ENCODE results near the gene ARHGEF1. TPM values are rescaled to one million over a fixed set of nuclear protein-coding genes. Genes with fewer than 3 reads are reported as not detected.
"Not testable (repeated sequence)": the region's sequence is repeated elsewhere in the genome, so short reads cannot be mapped to it uniquely, and the experiment has no call there.

ARHGEF1 gene
- total RNA-seq, 1 donor from 2014 or later = 36.3 TPM

DNA sequence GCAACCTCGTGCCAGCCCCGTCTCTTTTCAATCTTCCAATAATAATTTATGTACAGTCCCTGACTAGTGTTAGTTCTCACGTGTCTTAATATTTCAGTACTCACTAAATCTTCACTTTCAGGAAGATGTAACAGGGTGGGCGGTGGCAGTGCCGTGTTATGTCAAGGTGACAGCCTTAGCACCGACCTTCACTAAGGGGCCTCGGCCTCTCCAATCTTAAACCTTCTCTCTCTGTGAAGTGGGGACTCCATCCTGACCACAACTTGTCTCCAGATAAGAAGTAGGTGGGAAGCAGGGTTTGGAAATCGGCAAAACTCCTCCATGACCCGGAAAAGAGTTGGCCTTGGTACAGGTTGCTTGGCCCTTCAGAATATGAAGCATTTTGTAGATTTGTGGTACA lies 21.1 kb upstream of the ARHGEF1 start:
- DNase-seq (ENCODE audit: low read depth) = no peak

GRCh38 chr19:41862445-41862986 lies 20.5 kb upstream of the ARHGEF1 start:
- no peak for DNase-seq (ENCODE audit: low read depth)

DNA sequence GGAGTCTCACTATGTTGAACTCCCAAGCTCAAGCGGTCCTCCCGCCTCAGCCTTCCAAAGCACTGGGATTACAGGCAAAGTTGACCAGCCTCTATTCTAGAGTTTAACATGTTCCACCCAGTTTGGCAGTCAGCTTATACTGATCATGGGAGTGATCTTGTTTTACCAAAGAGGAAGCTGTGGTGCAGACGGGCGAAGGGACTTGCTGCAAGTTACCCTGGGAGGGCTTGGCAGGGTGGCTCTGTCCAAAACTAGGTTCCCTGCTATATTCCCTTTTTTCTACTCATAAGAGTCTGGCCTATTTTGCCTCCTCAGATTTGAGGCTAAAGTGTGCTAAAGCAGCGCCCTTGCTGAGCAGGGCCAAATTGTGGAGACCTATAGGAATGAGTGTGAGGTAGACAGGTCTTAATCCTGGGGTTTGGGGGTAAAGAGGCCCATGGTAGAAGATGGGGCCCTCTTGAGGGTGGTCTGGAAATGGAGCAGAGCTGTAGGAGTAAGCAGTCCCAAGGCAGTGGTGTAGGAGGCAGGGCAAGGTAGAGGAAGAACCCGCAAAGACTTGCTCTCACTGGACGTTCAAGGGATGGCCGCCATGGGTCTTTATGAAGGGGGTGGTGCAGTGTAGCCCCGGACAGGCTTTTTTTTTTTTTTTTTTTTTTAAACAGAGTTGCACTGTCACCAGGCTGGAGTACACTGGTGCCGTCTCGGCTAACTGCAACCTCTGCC lies 19.6 kb upstream of the ARHGEF1 start:
- no peak for DNase-seq (ENCODE audit: low read depth)

DNA sequence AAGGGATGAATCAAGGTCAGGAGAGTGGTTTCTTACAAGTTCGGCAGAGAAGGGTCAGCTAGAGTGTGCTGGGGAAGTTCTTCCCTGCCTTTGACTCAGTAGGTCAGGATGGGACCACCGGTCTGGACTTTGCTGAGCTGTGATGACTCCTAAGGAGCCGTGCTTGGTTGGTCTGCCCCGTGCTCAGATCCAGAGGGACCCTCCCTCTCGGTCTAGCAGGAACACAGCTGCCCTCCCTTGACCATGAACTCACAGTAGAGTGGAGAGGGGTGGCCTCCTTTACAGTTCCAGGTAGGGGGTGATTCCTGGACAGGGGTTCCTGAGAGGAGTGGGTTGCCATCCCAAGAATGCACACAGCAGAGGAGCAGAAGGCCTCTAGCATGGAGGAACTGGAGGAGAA lies 18.6 kb upstream of the ARHGEF1 start:
- no peak for DNase-seq (ENCODE audit: low read depth)

DNA sequence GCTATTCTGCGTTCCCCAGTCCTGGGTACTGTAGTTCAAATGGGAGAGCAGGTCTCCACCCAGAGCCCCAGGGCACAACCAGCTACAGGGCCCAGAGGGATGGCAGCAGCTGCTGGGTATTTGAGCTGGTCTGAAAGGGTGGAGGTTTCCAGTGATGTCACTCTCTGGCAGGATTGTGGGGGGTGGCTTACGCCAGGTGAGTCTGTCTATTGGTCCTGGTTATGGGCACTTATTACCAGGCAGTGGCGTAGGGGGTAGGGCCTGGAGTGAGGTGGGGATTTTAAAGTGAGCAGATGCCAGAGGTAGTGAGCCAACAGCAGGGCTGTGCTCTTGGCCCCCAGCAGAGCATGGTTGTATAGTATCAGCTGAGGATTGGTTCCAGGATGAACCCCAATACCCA lies 16.7 kb upstream of the ARHGEF1 start:
- no peak for DNase-seq (ENCODE audit: low read depth)

GRCh38 chr19:41868120-41868988 lies 14.6 kb upstream of the ARHGEF1 start:
- no peak for DNase-seq (ENCODE audit: low read depth)

DNA sequence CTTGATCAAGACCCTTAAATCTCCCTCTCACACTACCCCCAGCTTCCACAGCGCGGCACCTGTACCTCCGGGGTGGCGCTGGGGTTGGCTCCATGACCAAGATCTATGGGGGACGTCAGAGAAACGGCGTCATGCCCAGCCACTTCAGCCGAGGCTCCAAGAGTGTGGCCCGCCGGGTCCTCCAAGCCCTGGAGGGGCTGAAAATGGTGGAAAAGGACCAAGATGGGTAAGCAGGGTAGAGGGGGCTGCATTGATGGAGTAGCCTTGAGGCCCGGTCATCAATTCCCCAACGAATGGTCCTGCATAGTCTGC lies 14.0 kb upstream of the ARHGEF1 start:
- no peak for DNase-seq (ENCODE audit: low read depth)

DNA sequence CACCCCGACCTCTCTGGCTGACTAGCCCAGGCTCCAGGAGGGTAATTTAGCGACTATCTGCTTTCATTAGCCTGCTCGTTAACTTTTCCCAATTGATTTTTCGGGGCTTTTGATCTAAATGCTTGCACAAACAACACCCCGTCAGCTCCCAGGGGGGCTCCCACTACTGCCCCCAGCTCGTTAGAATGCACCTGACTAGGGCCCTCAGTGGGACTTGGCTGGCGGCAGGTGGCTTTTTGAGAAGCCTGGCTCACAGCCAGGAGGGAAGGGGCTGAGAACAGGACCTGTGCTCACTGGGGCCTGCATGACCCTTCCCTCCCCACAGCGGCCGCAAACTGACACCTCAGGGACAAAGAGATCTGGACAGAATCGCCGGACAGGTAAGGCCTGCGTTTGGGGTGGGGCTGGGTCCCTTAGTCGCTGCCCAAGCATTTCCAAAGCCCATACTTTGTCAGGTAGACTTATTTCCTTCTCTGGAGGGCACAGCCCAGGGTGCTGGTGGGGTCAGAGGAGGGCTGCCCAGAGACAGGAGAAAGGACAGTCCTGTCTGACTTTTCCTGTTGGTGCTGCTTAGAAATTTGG lies 13.5 kb upstream of the ARHGEF1 start:
- no peak for DNase-seq (ENCODE audit: low read depth)

GRCh38 chr19:41870401-41870873 lies 12.5 kb upstream of the ARHGEF1 start:
- DNase-seq (ENCODE audit: low read depth) = peak; percentile 46

DNA sequence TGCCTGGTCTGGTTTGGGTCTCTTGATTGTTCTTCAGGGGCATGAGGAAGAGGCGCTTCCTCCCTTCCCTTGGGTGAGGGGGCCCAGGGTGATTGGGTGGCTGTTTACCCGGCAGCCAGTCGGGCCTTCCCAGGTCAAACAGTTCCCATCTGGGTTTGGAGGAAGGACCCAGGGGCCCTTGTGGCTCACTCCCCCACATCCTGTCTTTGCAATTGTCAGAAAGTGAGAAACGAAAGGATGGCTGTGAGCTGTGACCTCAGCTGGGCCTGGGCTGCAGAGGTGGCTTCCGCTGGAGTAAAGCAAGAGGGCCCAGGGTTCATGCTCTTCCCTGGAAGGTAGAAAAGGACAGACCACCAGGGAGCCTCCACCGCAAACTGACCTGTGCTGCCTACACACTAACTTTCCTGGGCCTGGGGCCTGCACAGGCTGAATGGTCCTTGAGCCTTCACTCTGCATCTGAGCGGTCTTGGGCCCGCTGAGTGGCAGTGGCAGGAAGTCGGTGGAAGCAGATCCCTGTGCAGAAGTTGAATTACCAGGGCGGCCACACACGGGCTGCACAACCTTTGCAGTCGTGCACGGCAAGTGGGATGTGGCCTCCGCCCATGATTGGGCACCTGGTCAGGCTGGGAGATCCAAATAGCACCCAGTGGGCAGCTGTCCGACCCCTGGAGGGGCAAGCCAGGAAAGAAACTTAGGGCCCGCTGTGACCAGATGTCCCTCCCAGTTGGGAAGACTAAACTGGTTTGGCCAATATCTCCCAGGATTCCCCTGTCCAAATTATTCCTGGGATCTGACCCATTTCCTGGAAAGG lies 11.2 kb upstream of the ARHGEF1 start:
- no peak for DNase-seq (ENCODE audit: low read depth)

GRCh38 chr19:41872384-41872774 lies 10.6 kb upstream of the ARHGEF1 start:
- no peak for DNase-seq (ENCODE audit: low read depth)

GRCh38 chr19:41872775-41873647 lies 10.0 kb upstream of the ARHGEF1 start:
- peak; percentile 56 for DNase-seq (ENCODE audit: low read depth)

GRCh38 chr19:41875973-41876372 lies 7.0 kb upstream of the ARHGEF1 start:
- DNase-seq (ENCODE audit: low read depth) = not testable (repeated sequence)

- no peak for DNase-seq (ENCODE audit: low read depth)
Measured at GRCh38 chr19:41876847-41877832, 5.8 kb upstream of the ARHGEF1 start, which contains the start of gene CD79A. TSS of gene CD79A (plus strand) at chr19:41877279. CDS start at chr19:41877305, 26 bp downstream.

GRCh38 chr19:41877916-41878905 lies 4.8 kb upstream of the ARHGEF1 start:
- no peak for DNase-seq (ENCODE audit: low read depth)

- no peak for DNase-seq (ENCODE audit: low read depth)
Measured at GRCh38 chr19:41879080-41879479, 3.9 kb upstream of the ARHGEF1 start.

GRCh38 chr19:41879670-41880328 lies 3.2 kb upstream of the ARHGEF1 start:
- DNase-seq (ENCODE audit: low read depth) = no peak

GRCh38 chr19:41880329-41880708 lies 2.7 kb upstream of the ARHGEF1 start:
- DNase-seq (ENCODE audit: low read depth) = no peak

All from renal cortical epithelial cell (primary cell).